Right lung (tissue), 5 donors: Measurements from ENCODE around the gene SOX1. TPM values are rescaled to one million over a fixed set of nuclear protein-coding genes. Genes with fewer than 3 reads are reported as not detected.

Source experiments
- DNase-seq, 2 donors: peaks; one replicate each; pipeline ENCODE4 v3.0.0-alpha.2; 2013
- polyA plus RNA-seq, 5 donors: library from polyadenylated mRNA; unstranded; fragments of 120-200 nt; gene quantifications; one replicate each; pipeline versions ENCODE4 v1.2.1 to v1.2.3, GENCODE V29; 2013; ENCODE audit warnings: inconsistent platforms in 1 of 5, low replicate concordance in 1 of 5; ENCODE audit not compliant: insufficient read length in 5 of 5, insufficient read depth in 1 of 5

SOX1 gene
- polyA plus RNA-seq, 5 donors: 0.04 TPM; not detected in 4

DNA sequence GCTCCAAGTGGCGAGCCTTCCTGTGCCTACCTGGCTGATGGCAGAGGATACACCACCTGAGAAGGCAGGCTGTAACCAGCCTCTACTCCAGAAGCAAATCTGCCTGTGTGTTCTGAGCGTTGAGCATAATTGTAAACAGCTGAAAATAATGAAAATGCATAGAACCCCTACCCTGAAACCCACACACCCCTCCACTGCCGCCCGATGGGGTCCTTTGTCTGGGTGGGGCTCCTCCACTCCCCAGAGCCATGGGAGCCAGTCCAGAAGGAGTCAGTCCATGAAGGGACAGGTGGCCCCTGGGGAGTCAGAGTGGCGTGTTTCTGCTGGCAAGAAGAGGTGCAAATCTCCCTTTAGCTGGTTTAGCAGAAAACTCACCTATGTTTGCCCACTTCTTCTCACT, 8.0 kb upstream of the SOX1 start:
- DNase-seq: no peak

GRCh38 chr13:112059457-112060281, 7.3 kb upstream of the SOX1 start:
- no peak for DNase-seq

DNA sequence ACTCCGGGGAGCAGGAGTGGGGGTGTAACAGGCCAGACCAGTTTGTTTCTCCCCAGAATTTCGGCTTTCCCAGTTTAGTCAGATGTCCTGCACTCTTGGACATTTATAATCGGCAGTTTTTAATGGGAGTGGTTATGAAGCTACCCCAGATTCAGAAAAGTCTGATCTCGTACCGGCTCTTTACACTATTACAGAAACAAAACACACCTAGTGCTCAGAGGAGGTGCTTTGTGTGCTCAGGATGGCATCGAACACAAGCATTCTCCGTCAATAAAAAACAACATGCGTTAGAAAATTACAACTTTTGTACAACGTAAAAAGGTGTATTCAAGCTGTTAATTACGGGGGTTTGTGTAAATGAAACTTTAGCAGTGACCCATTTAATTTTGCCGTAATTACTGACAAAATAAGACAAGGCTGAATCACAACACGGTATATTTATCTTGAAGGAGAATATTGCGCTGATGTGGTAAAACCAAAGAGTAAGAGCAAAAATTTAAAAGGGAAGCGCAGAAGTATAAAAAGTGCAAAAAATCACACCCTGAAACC, 6.6 kb upstream of the SOX1 start:
- no peak for DNase-seq

DNA sequence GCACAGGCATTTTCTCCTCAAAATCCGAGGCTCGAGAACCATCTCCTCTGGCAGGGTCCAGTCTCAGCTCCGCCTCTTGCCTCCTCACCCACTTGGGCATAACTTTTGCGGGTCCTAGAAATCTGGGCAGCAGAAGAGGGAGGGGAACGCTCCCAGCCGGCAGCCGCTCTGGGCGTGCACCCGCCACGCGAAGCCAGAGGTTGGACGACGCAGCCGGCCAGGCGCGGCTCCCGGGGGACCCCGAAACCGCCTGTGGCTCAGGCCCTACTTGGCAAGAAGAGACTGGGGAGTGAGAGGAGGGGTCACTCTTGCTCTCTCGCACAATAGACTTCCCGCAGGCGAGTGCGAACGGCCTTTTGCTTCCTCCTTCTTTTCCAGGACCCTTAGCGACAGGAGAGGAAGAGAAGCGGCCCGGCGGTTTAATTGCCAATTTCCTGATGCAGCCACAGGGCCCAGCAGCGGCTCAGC, 6.0 kb upstream of the SOX1 start:
- DNase-seq: no peak

- no peak for DNase-seq
These were observed 5.4 kb upstream of the SOX1 start for GRCh38 chr13:112061367-112062061.

DNA sequence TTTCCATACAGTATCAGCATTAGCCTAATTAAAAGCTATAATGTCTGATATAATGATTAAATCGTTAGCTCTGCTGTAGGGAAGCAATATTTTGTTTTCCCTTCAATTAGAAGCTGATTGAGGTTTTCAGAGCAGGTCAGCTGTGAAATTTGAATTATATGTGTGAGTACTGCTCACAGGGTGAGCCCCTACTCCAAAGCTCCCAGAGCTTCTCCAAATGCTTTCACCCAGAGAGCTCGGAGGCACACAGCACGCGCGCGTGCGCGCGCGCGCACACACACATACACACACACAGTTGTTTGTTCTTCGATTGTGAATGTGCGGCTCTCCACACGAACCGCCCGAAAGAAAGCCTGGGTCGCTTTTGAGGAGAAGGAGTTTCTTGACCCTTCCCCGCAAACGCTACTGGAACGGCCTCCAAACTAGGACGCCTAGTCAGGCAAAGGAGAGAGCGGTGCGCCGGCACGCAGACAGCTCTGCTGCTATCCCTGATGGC, 4.8 kb upstream of the SOX1 start:
- no peak for DNase-seq

DNA sequence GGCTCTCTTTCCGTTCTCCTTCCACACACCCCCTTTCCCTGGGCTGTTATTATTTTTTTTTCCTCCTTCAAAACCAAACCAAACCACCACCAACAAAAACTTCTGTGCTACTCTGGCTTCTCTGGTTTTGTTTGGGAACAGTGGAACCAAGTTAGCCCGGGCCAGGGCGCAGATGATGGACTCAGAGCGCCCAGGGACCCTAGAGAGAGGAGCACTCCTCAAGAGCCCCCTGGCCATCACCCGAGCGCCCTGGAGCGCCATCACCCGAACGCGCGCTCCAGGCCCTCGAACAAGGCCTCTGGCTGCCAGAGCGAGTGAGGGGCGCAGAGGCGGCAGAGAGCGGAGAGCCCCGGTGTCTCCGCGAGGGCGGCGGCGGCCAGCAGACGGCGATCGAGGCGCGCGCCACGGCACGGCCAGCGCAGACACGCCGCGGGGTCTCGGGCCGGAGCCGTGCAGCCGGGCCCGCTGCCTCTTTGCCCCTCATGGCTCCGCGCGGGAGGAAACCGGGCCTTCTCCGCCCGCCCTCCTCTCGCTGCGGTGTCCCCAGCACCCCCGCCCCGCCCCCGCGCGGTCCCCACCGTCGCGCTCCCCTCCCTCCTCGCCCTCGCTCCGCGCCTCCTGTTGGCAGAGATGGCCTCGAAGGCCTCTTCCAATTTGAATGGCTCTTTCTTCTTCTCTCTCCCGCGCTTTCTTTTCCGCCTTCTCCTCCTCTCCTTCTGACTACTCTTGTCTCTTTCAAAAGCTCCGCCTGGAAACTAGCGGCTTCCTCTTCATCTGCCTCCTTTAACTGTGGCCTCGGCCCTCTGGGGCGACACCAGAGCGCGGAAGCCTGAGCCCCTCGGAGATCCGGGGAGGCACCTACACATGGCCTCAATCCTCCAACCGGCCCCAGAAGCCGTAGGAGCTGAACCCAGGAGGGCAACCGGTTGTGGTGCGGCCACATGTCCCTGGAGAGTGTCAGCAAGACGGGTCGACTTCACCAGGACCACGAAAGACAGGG, 4.1 kb upstream of the SOX1 start:
- no peak for DNase-seq

DNA sequence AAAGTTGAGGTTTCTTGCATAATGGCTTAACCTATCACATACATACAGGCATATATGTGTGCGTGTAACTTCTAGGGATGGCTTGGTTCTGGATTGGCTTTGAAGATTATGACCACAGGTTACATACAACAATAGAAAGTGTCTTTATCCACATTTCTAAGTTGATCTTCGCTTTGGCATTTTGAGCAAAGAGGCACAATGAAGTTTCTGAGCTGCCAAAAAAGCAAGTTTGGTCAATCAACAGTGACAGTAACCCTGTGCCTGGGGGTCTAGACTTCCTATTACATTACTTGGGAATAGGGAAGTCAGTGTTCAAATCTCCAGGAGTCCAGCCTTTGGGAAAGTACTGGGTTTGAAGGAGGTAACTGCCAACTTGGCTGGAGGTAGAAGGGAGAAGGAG, 3.1 kb upstream of the SOX1 start:
- no peak for DNase-seq

GRCh38 chr13:112064222-112064621, 2.7 kb upstream of the SOX1 start:
- no peak for DNase-seq

DNA sequence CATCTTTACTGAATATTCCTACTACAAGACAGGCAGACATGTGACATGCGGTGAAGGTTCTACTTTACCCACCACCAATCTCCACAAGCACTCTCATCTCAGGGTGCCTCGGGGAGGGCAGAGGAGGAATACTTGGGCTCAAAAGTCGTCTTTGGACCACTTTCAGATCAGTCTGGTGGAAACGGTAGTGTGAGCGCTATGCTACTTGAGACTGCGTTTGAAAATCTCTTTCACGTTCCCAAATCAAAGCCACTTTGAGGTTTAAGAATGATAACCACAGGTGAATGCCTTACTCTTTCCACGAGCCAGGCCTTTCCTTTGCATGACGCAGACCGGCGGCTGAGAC, 1.5 kb upstream of the SOX1 start:
- DNase-seq: no peak

DNA sequence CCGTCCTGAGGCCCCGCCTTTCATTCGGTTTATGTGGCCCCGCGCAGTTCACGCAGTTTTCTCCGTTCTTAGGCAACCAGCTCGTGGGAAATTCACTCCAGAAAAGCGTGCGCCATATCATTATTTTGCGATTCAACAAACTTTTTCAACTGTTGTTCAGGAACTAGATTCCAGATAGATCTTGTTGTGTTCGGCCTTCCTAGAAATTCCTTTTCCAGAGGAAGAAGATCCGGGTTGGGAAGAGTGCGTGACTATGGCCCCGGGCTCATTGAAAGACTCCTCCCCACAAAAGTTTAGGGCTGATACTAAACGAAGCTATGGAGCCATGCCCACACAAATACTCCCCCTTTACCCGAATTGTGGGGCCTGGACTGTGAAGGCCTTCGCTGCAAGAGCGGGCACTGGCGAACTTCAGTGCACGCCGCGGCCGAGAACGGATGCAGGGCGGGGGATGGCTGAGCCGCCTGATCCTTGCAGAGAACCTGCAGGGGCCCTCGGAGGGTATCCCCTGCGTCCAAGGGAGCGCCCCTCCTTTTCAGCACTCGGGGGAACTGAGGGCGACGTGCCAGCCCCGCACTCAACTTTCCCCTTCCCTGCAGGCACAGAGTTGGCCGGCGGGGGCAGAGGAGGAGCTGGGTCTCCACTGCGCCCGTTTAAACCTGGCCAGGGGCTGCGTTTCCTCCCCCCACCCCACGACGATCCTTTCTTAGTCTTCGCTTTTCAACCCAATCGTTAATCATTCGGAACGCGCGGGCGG, 904 bp upstream of the SOX1 start:
- DNase-seq: no peak

- peak in 1 of 2 donors; percentile 37 for DNase-seq
These were observed 335 bp upstream of the SOX1 start for GRCh38 chr13:112066624-112067004.

DNA sequence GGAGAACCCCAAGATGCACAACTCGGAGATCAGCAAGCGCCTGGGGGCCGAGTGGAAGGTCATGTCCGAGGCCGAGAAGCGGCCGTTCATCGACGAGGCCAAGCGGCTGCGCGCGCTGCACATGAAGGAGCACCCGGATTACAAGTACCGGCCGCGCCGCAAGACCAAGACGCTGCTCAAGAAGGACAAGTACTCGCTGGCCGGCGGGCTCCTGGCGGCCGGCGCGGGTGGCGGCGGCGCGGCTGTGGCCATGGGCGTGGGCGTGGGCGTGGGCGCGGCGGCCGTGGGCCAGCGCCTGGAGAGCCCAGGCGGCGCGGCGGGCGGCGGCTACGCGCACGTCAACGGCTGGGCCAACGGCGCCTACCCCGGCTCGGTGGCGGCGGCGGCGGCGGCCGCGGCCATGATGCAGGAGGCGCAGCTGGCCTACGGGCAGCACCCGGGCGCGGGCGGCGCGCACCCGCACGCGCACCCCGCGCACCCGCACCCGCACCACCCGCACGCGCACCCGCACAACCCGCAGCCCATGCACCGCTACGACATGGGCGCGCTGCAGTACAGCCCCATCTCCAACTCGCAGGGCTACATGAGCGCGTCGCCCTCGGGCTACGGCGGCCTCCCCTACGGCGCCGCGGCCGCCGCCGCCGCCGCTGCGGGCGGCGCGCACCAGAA, 1.1 kb downstream of the SOX1 start:
- DNase-seq: no peak

DNA sequence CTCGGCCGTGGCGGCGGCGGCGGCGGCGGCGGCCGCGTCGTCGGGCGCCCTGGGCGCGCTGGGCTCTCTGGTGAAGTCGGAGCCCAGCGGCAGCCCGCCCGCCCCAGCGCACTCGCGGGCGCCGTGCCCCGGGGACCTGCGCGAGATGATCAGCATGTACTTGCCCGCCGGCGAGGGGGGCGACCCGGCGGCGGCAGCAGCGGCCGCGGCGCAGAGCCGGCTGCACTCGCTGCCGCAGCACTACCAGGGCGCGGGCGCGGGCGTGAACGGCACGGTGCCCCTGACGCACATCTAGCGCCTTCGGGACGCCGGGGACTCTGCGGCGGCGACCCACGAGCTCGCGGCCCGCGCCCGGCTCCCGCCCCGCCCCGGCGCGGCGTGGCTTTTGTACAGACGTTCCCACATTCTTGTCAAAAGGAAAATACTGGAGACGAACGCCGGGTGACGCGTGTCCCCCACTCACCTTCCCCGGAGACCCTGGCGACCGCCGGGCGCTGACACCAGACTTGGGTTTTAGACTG, 1.7 kb downstream of the SOX1 start:
- no peak for DNase-seq

DNA sequence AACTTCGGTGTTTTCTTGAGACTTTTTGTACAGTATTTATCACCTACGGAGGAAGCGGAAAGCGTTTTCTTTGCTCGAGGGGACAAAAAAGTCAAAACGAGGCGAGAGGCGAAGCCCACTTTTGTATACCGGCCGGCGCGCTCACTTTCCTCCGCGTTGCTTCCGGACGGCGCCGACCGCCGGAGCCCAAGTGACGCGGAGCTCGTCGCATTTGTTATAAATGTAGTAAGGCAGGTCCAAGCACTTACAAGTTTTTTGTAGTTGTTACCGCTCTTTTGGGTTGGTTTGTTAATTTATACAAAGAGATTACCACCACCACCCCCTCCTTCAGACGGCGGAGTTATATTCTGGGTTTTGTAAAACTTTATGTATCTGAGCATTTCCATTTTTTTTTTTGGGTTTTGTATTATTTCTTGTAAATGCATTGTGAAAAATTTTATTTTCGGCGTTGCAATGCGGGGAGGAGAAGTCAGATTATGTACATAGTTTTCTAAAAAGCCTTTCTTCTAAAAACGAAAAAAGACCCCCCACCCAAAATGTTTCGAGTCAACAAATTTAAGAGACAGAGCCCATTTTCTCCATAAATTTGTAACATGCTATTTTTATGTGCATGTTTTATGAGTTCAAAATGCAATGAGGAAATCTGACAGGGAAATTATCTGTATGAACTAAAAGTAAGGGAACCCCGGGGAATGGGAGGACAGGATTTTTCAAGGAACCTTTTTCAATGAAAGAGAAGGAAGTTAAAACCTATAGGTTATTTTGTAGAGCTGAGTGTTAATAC, 2.3 kb downstream of the SOX1 start:
- no peak for DNase-seq

DNA sequence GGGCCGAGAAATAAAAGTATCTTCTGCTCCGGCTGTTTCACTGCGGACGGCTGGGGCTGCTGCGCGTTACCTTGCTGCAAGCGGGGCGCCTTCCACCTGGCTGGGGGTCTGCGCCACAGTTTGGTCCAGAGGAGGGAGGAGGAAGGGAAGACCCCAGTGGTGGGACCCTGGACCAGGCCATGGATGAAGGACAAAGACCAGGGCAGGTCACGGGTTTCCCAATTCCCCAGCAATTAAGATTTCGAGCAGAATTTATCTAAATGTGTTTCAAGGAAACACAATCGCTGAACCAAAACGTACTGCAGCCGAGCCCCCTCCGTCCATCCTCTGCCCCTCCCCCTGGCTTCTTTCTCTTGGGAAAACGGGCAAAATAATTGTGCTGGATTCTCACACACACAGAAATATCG, 2.9 kb downstream of the SOX1 start:
- no peak for DNase-seq

DNA sequence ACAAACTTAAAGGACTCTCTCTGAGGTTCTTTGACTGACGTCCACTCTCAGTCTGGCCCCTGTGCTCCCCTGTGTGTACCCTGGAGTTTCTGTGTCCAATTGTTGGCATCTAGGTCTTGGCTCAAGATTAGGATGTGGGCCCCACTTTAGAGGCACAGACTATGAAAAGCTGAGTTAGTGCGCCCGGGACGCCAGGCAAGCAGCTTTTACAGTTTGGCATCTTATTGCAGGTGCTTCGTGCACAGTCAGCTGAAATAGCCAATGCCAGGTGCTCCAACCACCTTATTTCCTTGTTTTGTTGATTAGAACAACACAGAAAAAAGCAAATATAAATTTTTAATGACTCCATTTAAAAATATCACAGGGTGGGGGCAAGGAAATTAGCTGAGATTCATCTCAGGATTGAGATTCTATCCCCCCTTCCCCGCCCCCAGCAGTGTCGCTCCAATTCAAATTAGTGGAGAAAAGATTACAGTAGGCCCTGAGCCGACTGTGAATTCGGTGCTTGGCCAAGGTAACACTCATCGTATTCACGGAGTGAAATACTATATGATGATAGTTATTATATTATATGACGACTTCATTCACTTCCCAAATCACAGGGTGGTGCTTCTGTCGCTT, 4.3 kb downstream of the SOX1 start:
- no peak for DNase-seq

GRCh38 chr13:112071723-112072533, 5.0 kb downstream of the SOX1 start:
- DNase-seq: no peak
